Ishikawa (cell line): ENCODE measurements around the gene TNFRSF1B.

Experiments used
- CEBPB ChIP-seq: IDR thresholded peaks from 2 replicates; pipeline ENCODE4 v1.6.1; 2012
- CREB1 ChIP-seq: IDR thresholded peaks from 2 replicates; pipeline ENCODE4 v1.6.1; 2012; ENCODE audit warnings: low read depth
- EGR1 ChIP-seq: IDR thresholded peaks from 2 replicates; pipeline ENCODE4 v1.6.1; 2012
- EP300 ChIP-seq: IDR thresholded peaks from 2 replicates; pipeline ENCODE4 v1.6.1; 2012; ENCODE audit warnings: borderline replicate concordance
- FOXM1 ChIP-seq: IDR thresholded peaks from 2 replicates; pipeline ENCODE4 v1.6.1; 2012; ENCODE audit warnings: low read depth, borderline replicate concordance
- NFIC ChIP-seq: IDR thresholded peaks from 2 replicates; pipeline ENCODE4 v1.6.1; 2012
- RAD21 ChIP-seq: IDR thresholded peaks from 2 replicates; pipeline ENCODE4 v1.6.1; 2012; ENCODE audit warnings: low read depth
- REST ChIP-seq: IDR thresholded peaks from 2 replicates; pipeline ENCODE4 v1.6.1; 2012; ENCODE audit warnings: low read depth, mild to moderate bottlenecking
- TAF1 ChIP-seq: IDR thresholded peaks from 2 replicates; pipeline ENCODE4 v1.6.1; 2012; ENCODE audit warnings: low read depth, mild to moderate bottlenecking
- TCF12 ChIP-seq: IDR thresholded peaks from 2 replicates; pipeline ENCODE4 v1.6.1; 2012; ENCODE audit warnings: low read depth
- TEAD4 ChIP-seq: IDR thresholded peaks from 2 replicates; pipeline ENCODE4 v1.6.1; 2012
- YY1 ChIP-seq: IDR thresholded peaks from 2 replicates; pipeline ENCODE4 v1.6.1; 2012; ENCODE audit warnings: low read depth
- ZBTB7A ChIP-seq: IDR thresholded peaks from 2 replicates; pipeline ENCODE4 v1.6.1; 2012; ENCODE audit warnings: low read depth
- TF ChIP-seq, protein P1 (sequence below): IDR thresholded peaks from 2 replicates; pipeline ENCODE4 v1.6.1; 2012
- TF ChIP-seq, protein P2 (sequence below): IDR thresholded peaks from 2 replicates; pipeline ENCODE4 v1.6.1; 2012

Gene TNFRSF1B

DNA sequence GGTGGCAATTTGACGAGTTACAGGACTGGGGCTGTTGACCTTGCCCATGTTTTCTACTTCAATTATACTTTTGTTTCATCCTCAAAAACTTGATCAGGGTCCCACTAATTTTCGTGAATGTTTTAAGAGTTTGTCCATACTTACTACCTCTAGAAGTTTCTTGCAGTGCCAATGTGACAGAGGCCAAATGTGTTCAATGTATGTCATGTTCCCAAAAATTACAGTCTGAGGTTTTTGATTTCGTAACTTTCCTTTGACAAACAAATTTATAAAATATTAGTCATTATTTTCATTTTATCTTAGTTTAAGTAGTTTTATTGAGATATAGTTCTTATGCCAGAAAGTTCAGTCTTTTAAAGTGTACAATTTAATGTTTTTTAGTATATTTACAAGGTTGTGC, 78.3 kb downstream of the TNFRSF1B start:
- TF ChIP-seq FOXM1: no peak
- no peak for TF ChIP-seq RAD21
- no peak for TF ChIP-seq CREB1
- no peak for TF ChIP-seq ZBTB7A
- no peak for TF ChIP-seq EGR1
- TF ChIP-seq, protein P1, sequence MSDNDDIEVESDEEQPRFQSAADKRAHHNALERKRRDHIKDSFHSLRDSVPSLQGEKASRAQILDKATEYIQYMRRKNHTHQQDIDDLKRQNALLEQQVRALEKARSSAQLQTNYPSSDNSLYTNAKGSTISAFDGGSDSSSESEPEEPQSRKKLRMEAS: no peak
- TF ChIP-seq NFIC: no peak
- no peak for TF ChIP-seq REST
- TF ChIP-seq, protein P2, sequence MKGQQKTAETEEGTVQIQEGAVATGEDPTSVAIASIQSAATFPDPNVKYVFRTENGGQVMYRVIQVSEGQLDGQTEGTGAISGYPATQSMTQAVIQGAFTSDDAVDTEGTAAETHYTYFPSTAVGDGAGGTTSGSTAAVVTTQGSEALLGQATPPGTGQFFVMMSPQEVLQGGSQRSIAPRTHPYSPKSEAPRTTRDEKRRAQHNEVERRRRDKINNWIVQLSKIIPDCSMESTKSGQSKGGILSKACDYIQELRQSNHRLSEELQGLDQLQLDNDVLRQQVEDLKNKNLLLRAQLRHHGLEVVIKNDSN: no peak
- no peak for TF ChIP-seq CEBPB
- TF ChIP-seq YY1: no peak
- no peak for TF ChIP-seq TCF12
- TF ChIP-seq TEAD4: no peak
- no peak for TF ChIP-seq TAF1
- no peak for TF ChIP-seq EP300

GRCh38 chr1:12245733-12246132, 78.9 kb downstream of the TNFRSF1B start:
- TF ChIP-seq NFIC: no peak
- TF ChIP-seq YY1: no peak
- no peak for TF ChIP-seq RAD21
- TF ChIP-seq ZBTB7A: no peak

- TF ChIP-seq, protein P1: no peak
- TF ChIP-seq YY1: no peak
- TF ChIP-seq CEBPB: no peak
- TF ChIP-seq CREB1: no peak
- TF ChIP-seq TEAD4: no peak
- no peak for TF ChIP-seq RAD21
- no peak for TF ChIP-seq NFIC
- TF ChIP-seq ZBTB7A: no peak
- no peak for TF ChIP-seq EGR1
- TF ChIP-seq TCF12: no peak
- TF ChIP-seq EP300: no peak
- no peak for TF ChIP-seq TAF1
- TF ChIP-seq, protein P2: no peak
- TF ChIP-seq FOXM1: no peak
- TF ChIP-seq REST: no peak
Measured at GRCh38 chr1:12246584-12246983, 79.8 kb downstream of the TNFRSF1B start.

GRCh38 chr1:12249181-12249580, 82.4 kb downstream of the TNFRSF1B start:
- no peak for TF ChIP-seq YY1
- TF ChIP-seq TAF1: no peak
- TF ChIP-seq, protein P1: no peak
- no peak for TF ChIP-seq CEBPB
- TF ChIP-seq EGR1: no peak
- TF ChIP-seq TCF12: no peak
- no peak for TF ChIP-seq CREB1
- TF ChIP-seq RAD21: no peak
- no peak for TF ChIP-seq FOXM1
- TF ChIP-seq REST: no peak
- TF ChIP-seq EP300: no peak
- TF ChIP-seq ZBTB7A: no peak
- TF ChIP-seq, protein P2: no peak
- TF ChIP-seq NFIC: no peak
- TF ChIP-seq TEAD4: no peak
